Duodenal mucosa (tissue), 2 donors: Measurements from ENCODE around the gene LRRC61.
"Not testable (repeated sequence)": the region's sequence is repeated elsewhere in the genome, so short reads cannot be mapped to it uniquely, and the experiment has no call there.

Source experiments
- H3K27ac ChIP-seq: one replicate; pipeline ENCODE4 v1.7.0; 2013; ENCODE audit warnings: low read depth, low read length
- H3K27me3 ChIP-seq, 2 donors: one replicate each; pipeline ENCODE4 v1.7.0; 2013; ENCODE audit warnings: low read length in 2 of 2, control low read depth in 1 of 2; ENCODE audit not compliant: insufficient read depth in 2 of 2, control insufficient read depth in 1 of 2
- H3K36me3 ChIP-seq, 2 donors: one replicate each; pipeline ENCODE4 v1.7.0; 2013; ENCODE audit warnings: low read length in 2 of 2, control low read depth in 1 of 2; ENCODE audit not compliant: insufficient read depth in 2 of 2, control insufficient read depth in 1 of 2
- H3K4me1 ChIP-seq, 2 donors: one replicate each; pipeline ENCODE4 v1.7.0; 2013; ENCODE audit warnings: low read length in 2 of 2, control low read depth in 1 of 2; ENCODE audit not compliant: insufficient read depth in 2 of 2, control insufficient read depth in 1 of 2
- H3K4me3 ChIP-seq, 2 donors: one replicate each; pipeline ENCODE4 v1.7.0; 2013; ENCODE audit warnings: low read length in 2 of 2, low read depth in 1 of 2
- H3K9ac ChIP-seq, 2 donors: one replicate each; pipeline ENCODE4 v1.7.0; 2013; ENCODE audit warnings: low read length in 2 of 2, low read depth in 1 of 2
- H3K9me3 ChIP-seq, 2 donors: one replicate each; pipeline ENCODE4 v1.7.0; 2013; ENCODE audit warnings: low read length in 2 of 2, control low read depth in 1 of 2; ENCODE audit not compliant: control insufficient read depth in 1 of 2

LRRC61 gene

GRCh38 chr7:150322833-150323681, at the start of gene LRRC61, which contains the start of gene ACTR3C:
Gene LRRC61 (plus strand): TSS chr7:150323355. CDS start chr7:150336862, 13,507 bp downstream.
Gene ACTR3C (minus strand): TSS chr7:150323545. CDS start chr7:150295296, 28,249 bp downstream.
- Histone ChIP-seq H3K9ac (peak within 1 kb of the TSS; percentile 79 to 89), H3K4me1 (peaks cover 28% of the 10 kb centered on the region in 2 donors), H3K27ac (peak within 1 kb of the TSS; percentile 84), H3K4me3 (peak within 1 kb of the TSS; percentile 89 to 94), H3K36me3 (peaks cover 0 to 7% of the 10 kb centered on the region in 2 donors), H3K27me3 (no peaks in the 10 kb centered on the region), H3K9me3 (no peaks in the 10 kb centered on the region)

- not testable (repeated sequence) for H3K27ac ChIP-seq, H3K9ac ChIP-seq, H3K9me3 ChIP-seq, H3K27me3 ChIP-seq, H3K36me3 ChIP-seq, H3K4me3 ChIP-seq, H3K4me1 ChIP-seq
These were observed 46.9 kb upstream of the LRRC61 start for GRCh38 chr7:150276132-150276695.

- H3K36me3 ChIP-seq, H3K27me3 ChIP-seq, H3K4me3 ChIP-seq, H3K9ac ChIP-seq, H3K27ac ChIP-seq, H3K4me1 ChIP-seq, H3K9me3 ChIP-seq: not testable (repeated sequence)
These were observed 44.8 kb upstream of the LRRC61 start for GRCh38 chr7:150278383-150278782.

DNA sequence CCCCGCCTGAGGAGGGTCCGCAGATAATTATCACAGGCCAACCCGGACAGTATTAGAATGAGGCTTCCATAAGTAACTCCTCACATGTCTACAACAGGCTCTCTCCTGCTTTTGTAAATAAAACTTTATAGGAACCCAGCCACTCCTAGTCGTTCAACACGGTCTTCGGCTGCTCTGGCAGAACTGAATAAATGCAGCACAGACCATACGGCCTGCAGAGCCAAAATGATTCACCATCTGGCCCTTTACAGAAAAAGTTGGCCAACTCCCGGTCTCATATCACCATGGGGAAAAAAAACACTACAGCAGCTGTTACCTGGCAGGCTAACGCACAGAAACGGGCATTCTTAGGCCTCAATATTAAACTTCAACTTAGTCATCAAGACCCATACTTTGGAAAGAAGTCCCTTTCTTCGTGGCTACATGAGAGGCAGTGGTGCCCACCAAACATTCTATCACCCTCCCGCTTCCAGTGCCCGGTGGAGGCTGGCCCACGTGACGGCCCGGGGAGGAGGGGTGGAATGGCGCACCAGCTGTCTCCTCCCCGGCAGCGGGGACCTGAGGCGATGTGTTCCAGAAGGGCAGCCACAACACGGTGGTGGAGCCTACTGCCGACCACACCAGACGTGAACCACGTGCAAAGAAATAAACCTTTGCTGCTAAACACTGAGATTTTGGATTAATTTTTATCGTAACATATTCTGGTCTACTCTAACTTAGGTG, 41.3 kb upstream of the LRRC61 start:
- H3K4me1 ChIP-seq, H3K27ac ChIP-seq, H3K9ac ChIP-seq, H3K4me3 ChIP-seq, H3K27me3 ChIP-seq, H3K9me3 ChIP-seq, H3K36me3 ChIP-seq: not testable (repeated sequence)

DNA sequence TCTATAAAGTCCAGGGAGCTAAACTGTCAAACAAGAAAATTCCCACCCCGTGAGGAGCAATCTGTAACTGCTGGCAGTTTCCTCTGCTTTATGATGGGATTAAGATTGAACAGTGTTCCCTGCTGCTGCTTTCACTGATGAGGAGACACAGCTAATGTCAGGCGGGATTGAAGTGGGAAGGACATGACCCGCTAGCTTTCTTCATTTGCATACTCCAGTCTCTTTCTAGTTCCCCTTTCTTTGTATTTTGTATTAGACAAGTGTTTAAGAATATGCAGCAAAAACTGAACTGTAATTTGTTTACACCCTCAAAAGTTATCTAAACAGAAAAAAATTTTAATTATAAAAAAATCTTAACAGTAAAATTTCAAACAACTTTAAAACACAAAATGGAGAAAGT, 40.0 kb upstream of the LRRC61 start:
- not testable (repeated sequence) for H3K9me3 ChIP-seq, H3K27me3 ChIP-seq, H3K4me1 ChIP-seq, H3K36me3 ChIP-seq, H3K27ac ChIP-seq, H3K9ac ChIP-seq, H3K4me3 ChIP-seq

DNA sequence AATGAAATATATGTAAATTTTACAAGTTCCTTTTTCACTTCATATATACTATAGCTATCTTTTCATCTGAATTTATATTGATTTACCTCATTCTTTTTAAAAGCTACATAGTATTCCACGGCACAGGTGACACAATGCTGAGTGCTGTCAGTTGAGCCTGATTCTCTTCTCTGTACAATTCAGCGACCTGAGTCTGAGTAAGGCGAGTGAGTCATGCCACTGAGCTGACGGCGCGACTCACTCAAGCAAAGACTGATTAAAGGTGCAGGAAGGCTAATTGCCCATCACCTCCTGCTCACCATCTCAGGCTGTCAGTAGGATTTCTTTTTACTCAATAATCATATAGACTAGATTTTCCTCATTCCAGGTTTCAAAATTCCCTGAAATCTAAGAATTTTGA, 39.5 kb upstream of the LRRC61 start:
- H3K36me3 ChIP-seq, H3K9me3 ChIP-seq, H3K4me3 ChIP-seq, H3K9ac ChIP-seq, H3K4me1 ChIP-seq, H3K27ac ChIP-seq, H3K27me3 ChIP-seq: not testable (repeated sequence)

DNA sequence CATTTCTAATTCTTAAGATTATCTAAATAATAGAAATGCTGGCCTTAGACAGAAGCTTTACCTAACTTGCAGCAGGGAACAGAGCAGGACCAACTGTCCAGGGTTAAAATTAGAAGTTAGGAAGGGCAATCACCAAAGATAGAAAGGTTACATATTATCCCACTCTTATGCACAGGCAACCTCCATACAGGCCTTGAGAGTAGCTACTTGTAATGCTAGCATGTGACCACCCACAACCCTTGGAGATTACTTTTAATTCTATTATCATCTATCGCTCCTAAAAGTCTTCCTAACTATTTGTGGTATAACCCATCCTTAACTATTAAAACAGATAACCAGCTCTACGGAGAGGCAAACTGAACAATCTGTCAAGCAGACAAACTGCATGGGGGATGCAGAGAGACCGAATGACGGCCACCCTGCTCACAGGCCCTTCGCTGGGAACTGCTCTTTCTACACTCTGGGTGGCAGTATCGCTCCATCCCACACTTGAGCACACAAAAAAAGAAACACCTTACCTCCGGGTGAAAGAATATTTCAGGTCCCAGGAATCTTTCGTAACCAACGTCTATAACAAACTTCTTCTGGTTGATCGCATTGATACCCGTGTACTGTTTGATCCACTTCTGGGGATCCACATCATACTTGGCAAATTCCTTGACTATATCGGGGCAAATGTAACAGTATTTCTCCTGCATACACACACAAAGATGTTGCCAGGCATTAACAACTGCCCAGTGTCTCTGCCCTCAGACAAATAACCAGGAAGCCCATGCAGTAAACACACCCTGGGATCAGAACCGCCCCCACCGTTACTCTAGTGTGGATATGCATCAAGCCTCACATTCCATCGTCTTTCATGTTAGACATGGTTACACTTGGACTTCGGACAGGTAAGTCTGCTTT, 37.1 kb upstream of the LRRC61 start:
- not testable (repeated sequence) for H3K9me3 ChIP-seq, H3K27ac ChIP-seq, H3K4me3 ChIP-seq

DNA sequence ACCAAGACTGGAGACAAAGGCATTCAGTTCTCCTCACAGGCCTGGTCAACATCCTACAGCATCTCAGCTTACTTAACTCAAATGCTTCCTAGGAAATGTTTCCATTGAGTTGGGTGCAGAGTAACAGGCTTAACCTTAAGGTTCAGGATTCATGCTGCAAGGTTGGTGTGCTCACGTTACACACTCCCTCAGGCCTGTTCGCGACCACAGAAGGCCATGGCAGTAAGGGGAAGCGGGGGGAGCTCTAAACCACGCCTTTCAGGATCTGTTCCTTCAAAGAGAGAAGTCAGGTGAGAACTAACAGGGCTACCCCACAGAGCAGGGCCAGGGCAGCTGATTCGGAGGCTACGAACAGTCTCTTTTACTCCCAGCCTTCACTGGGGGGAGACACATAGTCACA, 35.3 kb upstream of the LRRC61 start:
- H3K9ac ChIP-seq, H3K36me3 ChIP-seq, H3K4me1 ChIP-seq, H3K9me3 ChIP-seq, H3K27ac ChIP-seq, H3K4me3 ChIP-seq, H3K27me3 ChIP-seq: not testable (repeated sequence)

More for the DNA sequence above, 37.1 kb upstream of the LRRC61 start:
- not testable (repeated sequence) for H3K27me3 ChIP-seq, H3K36me3 ChIP-seq, H3K9ac ChIP-seq, H3K4me1 ChIP-seq

GRCh38 chr7:150288816-150289215, 34.3 kb upstream of the LRRC61 start:
- not testable (repeated sequence) for H3K27me3 ChIP-seq, H3K36me3 ChIP-seq, H3K4me3 ChIP-seq, H3K4me1 ChIP-seq, H3K9me3 ChIP-seq, H3K27ac ChIP-seq, H3K9ac ChIP-seq
